Measurements from ENCODE around the gene CYB561. TPM values are rescaled to one million over a fixed set of nuclear protein-coding genes. Genes with fewer than 3 reads are reported as not detected.

Gene CYB561
- total and polyA plus RNA-seq, 2 of the 4 experiments (the other 2 are of a cell fraction) = 2.5 to 3.0 TPM

- in situ Hi-C loops (cut with MboI; ENCODE audit: low sequenced_read_pairs) (no loop called here), dilution Hi-C loops (cut with HindIII; ENCODE audit: low sequenced_read_pairs, unreplicated experiment) (no loop called here), intact Hi-C loops (cut with micrococcal nuclease) (no loop called here)
- Histone ChIP-seq H4K8ac (ENCODE audit: low read depth in 2 of 2, low read length in 2 of 2) (peak overlapping the region in 1 of 2 experiments; percentile 27; a peak in 2 of 4 replicates), H3K79me1 (ENCODE audit: low read depth in 1 of 2, low read length in 2 of 2) (no peaks in the 10 kb centered on the region), H2BK15ac (ENCODE audit: low read depth, low read length) (no peak overlapping the region), H3K9ac (ENCODE audit: low read depth, low read length) (no peak overlapping the region), H3K23ac (ENCODE audit: low read depth, low read length) (no peak overlapping the region), H4K20me1 (ENCODE audit: insufficient read depth, low read length) (no peaks in the 10 kb centered on the region), H4K91ac (ENCODE audit: insufficient read depth, low read depth, low read length) (no peak overlapping the region), H3K4me3 (ENCODE audit: insufficient read depth, low read depth, low read length) (no peak overlapping the region), H3K9me1 (ENCODE audit: insufficient read depth, low read length) (no peaks in the 10 kb centered on the region), H2AFZ (replicated peaks; ENCODE audit: low read length, poor library complexity) (peak overlapping the region; percentile 75), H2AK9ac (replicated peaks; ENCODE audit: low read depth, low read length, poor library complexity) (peak overlapping the region; percentile 69), H3K27ac (ENCODE audit: insufficient read depth, low read length) (no peak overlapping the region), H3K27me3 (ENCODE audit: control insufficient read depth, insufficient read depth, low read length) (peaks cover 3% of the 10 kb centered on the region; the same call in 1 of the 2 replicates), H3K4me1 (ENCODE audit: control insufficient read depth, insufficient read depth, low read length) (peaks cover 4% of the 10 kb centered on the region), H3K56ac (ENCODE audit: extremely low read depth, insufficient read depth, low read length) (no peak overlapping the region), H3K4me2 (ENCODE audit: low read depth, low read length) (no peak overlapping the region), H2BK120ac (ENCODE audit: low read depth, low read length) (peak overlapping the region; percentile 8; the same call in 1 of the 2 replicates), H3K18ac (ENCODE audit: low read depth, low read length) (no peak overlapping the region), H2AK5ac (ENCODE audit: low read depth, low read length) (peak overlapping the region; percentile 75; the same call in 1 of the 2 replicates), H3K9me3 (ENCODE audit: control insufficient read depth, insufficient read depth, low read length) (no peaks in the 10 kb centered on the region), H3K14ac (replicated peaks; ENCODE audit: low read depth, low read length) (no peak overlapping the region), H4K5ac (ENCODE audit: low read depth, low read length) (no peak overlapping the region), H3K36me3 (ENCODE audit: control insufficient read depth, insufficient read depth, low read length) (no peaks in the 10 kb centered on the region), H2BK20ac (ENCODE audit: low read depth, low read length) (no peak overlapping the region), H3K4ac (ENCODE audit: low read depth, low read length) (peak overlapping the region; percentile 17; the same call in 1 of the 2 replicates), H2BK5ac (ENCODE audit: low read depth, low read length, poor library complexity, severe bottlenecking) (no peak overlapping the region)
- no TSS peak for BruUV-seq (replicated peaks)
- ATAC-seq (ENCODE audit: low read depth) (no peak), DNase-seq (no peak)
- WGBS, 2 experiments (ENCODE audit: extremely low coverage in 2 of 2, insufficient read length in 1 of 2) = no CpG with 5 or more reads among the region's 12 CpGs
- ChIA-PET POLR2A (ENCODE audit: unreplicated experiment) (no interaction called here), CTCF (interaction anchor here (0.5 kb wide), 1 partner anchor 1584 kb away, joined by 5 read pairs; no protein-coding TSS in a partner anchor)
- TF ChIP-seq POLR2A (IDR thresholded peaks at IDR 0.05; ENCODE audit: low read depth, low read length) = no peak
- no peak for TF ChIP-seq RAD21 (IDR thresholded peaks at IDR 0.05; ENCODE audit: low read length)
- TF ChIP-seq RCOR1 (IDR thresholded peaks at IDR 0.05; ENCODE audit: insufficient replicate concordance, low read length) = no peak
- TF ChIP-seq MAZ (IDR thresholded peaks at IDR 0.05; ENCODE audit: borderline replicate concordance, low read depth, low read length) = no peak
- no peak for TF ChIP-seq ELK1 (IDR thresholded peaks at IDR 0.05; ENCODE audit: borderline replicate concordance, low read depth, low read length)
- TF ChIP-seq NFE2L2 (IDR thresholded peaks at IDR 0.05; ENCODE audit: low read depth, low read length) = no peak
- TF ChIP-seq, protein P1, sequence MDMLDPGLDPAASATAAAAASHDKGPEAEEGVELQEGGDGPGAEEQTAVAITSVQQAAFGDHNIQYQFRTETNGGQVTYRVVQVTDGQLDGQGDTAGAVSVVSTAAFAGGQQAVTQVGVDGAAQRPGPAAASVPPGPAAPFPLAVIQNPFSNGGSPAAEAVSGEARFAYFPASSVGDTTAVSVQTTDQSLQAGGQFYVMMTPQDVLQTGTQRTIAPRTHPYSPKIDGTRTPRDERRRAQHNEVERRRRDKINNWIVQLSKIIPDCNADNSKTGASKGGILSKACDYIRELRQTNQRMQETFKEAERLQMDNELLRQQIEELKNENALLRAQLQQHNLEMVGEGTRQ (IDR thresholded peaks at IDR 0.05; ENCODE audit: low read depth, low read length) = no peak
- TF ChIP-seq, protein P2, sequence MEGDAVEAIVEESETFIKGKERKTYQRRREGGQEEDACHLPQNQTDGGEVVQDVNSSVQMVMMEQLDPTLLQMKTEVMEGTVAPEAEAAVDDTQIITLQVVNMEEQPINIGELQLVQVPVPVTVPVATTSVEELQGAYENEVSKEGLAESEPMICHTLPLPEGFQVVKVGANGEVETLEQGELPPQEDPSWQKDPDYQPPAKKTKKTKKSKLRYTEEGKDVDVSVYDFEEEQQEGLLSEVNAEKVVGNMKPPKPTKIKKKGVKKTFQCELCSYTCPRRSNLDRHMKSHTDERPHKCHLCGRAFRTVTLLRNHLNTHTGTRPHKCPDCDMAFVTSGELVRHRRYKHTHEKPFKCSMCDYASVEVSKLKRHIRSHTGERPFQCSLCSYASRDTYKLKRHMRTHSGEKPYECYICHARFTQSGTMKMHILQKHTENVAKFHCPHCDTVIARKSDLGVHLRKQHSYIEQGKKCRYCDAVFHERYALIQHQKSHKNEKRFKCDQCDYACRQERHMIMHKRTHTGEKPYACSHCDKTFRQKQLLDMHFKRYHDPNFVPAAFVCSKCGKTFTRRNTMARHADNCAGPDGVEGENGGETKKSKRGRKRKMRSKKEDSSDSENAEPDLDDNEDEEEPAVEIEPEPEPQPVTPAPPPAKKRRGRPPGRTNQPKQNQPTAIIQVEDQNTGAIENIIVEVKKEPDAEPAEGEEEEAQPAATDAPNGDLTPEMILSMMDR (conservative IDR thresholded peaks at IDR 0.05; ENCODE audit: low read depth, low read length) = no peak
- TF ChIP-seq FOS (IDR thresholded peaks at IDR 0.05; ENCODE audit: low read depth, low read length) = no peak
- no peak for TF ChIP-seq CEBPB (IDR thresholded peaks at IDR 0.05; ENCODE audit: low read depth, low read length)
- no peak for TF ChIP-seq MAFK (IDR thresholded peaks at IDR 0.05; ENCODE audit: low read depth, low read length)
- no peak for TF ChIP-seq RFX5 (IDR thresholded peaks at IDR 0.05; ENCODE audit: low read depth, low read length)
- TF ChIP-seq MXI1 (IDR thresholded peaks at IDR 0.05; ENCODE audit: borderline replicate concordance, low read depth, low read length) = no peak
Measured at GRCh38 chr17:63447471-63448009, 1.4 kb upstream of the CYB561 start.

All from IMR-90 (cell line).